Stimulated activated CD4-positive, alpha-beta T cell treated with anti-CD3 and anti-CD28 coated beads, Interleukin-15, amount 100 ng/mL, for 24 hours (primary cell): ENCODE results near the gene CDH26.

ENCODE experiments used
- DNase-seq: peaks from one replicate; pipeline ENCODE4 v3.0.0-alpha.2; 2020

The CDH26 gene

GRCh38 chr20:59988141-59988540 lies 29.9 kb downstream of the CDH26 start:
- no peak for DNase-seq

- no peak for DNase-seq
These were observed 34.4 kb downstream of the CDH26 start for GRCh38 chr20:59992526-59993084.

- DNase-seq, result no peak
These were observed 35.7 kb downstream of the CDH26 start for GRCh38 chr20:59993736-59994430.

- DNase-seq, result no peak
These were observed 36.5 kb downstream of the CDH26 start for GRCh38 chr20:59994697-59995122.

- DNase-seq, result no peak
These were observed 37.9 kb downstream of the CDH26 start for GRCh38 chr20:59996108-59996507.

GRCh38 chr20:59997896-59998295 lies 39.7 kb downstream of the CDH26 start:
- DNase-seq, result no peak

- no peak for DNase-seq
These were observed 41.3 kb downstream of the CDH26 start for GRCh38 chr20:59999502-59999901.

- DNase-seq, result no peak
These were observed 42.2 kb downstream of the CDH26 start for GRCh38 chr20:60000271-60001042.

GRCh38 chr20:60001108-60001507 lies 42.9 kb downstream of the CDH26 start:
- no peak for DNase-seq

- DNase-seq, result no peak
These were observed 45.6 kb downstream of the CDH26 start for GRCh38 chr20:60003776-60004175.

- DNase-seq, result no peak
These were observed 48.0 kb downstream of the CDH26 start for GRCh38 chr20:60006261-60006660.

GRCh38 chr20:60007464-60007863 lies 49.2 kb downstream of the CDH26 start:
- no peak for DNase-seq

GRCh38 chr20:60008130-60008808 lies 50.0 kb downstream of the CDH26 start:
- no peak for DNase-seq

- DNase-seq, result no peak
These were observed 51.1 kb downstream of the CDH26 start for GRCh38 chr20:60009318-60009717.

GRCh38 chr20:60009826-60010616 lies 51.8 kb downstream of the CDH26 start:
- no peak for DNase-seq

- DNase-seq, result no peak
These were observed 52.7 kb downstream of the CDH26 start for GRCh38 chr20:60010689-60011458.

GRCh38 chr20:60011512-60012507 lies 53.6 kb downstream of the CDH26 start:
- no peak for DNase-seq

GRCh38 chr20:60013296-60014139 lies 55.3 kb downstream of the CDH26 start:
- DNase-seq, result no peak

GRCh38 chr20:60016406-60016805 lies 58.2 kb downstream of the CDH26 start:
- DNase-seq, result no peak

- DNase-seq, result no peak
These were observed 62.0 kb downstream of the CDH26 start for GRCh38 chr20:60020251-60020650.
